ENCODE data around the gene DECR2. TPM values are rescaled to one million over a fixed set of nuclear protein-coding genes. Genes with fewer than 3 reads are reported as not detected.

DECR2 gene
- total RNA-seq, 2 donors from 2014 or later, result 31.8 to 43.5 TPM

DNA sequence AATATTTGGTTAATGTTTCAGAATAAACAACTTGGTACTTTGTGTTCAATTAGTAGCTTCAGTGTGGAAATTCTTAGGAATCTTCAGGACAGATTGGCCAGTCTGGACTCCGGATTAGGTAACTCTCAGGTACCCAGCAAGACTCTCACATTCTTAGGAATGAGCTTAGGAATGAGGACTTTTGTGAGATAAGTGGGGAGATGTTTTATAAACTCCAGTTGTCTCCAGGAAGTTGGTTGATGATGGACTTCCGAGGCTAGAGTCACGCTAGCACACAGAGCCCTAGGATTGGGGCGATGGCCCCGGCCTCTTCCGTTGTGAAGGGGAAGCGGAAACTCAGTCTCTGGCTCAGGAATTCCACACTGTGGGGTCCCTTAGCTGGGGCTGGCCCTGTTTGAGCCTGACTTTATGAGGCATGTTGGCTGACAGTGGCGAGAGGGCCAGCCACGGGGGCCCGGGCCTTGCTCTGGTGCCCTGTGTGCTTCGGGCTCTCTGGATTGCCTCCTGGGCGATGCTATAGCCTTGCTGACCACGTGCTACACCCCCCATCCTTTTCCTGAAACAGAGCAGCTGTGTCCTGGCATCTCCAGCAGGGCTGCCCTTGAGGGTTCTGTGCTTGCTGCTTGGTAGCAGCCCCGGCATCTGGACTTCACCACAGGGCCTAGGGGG is 56.2 kb downstream of the DECR2 start:
- H3K27me3 Mint-ChIP-seq (ENCODE audit: insufficient read depth), result no peaks in the 10 kb centered on the region
- peaks cover 18% of the 10 kb centered on the region for H3K36me3 Mint-ChIP-seq (ENCODE audit: low read depth)
- H3K36me3 ChIP-seq (ENCODE audit: control insufficient read depth, insufficient read depth, low read length), result peaks cover 14% of the 10 kb centered on the region
- peaks cover 5% of the 10 kb centered on the region for H3K4me1 ChIP-seq (ENCODE audit: control insufficient read depth, insufficient read depth, low read length)
- no peak overlapping the region for H3K4me3 Mint-ChIP-seq
- no peaks in the 10 kb centered on the region for H3K27me3 ChIP-seq (ENCODE audit: control insufficient read depth, insufficient read depth, low read length, poor library complexity, severe bottlenecking)
- no peaks in the 10 kb centered on the region for H3K9me3 Mint-ChIP-seq
- no peak overlapping the region for H3K4me3 ChIP-seq (ENCODE audit: low read length)
- DNase-seq, result peak; percentile 69
- WGBS, 2 experiments (ENCODE audit: insufficient coverage in 1 of 2, insufficient read length in 1 of 2), result 90 to 93% methylated on average over 8 to 14 of the region's 14 CpGs
- no peak overlapping the region for H3K27ac ChIP-seq (ENCODE audit: low read depth, low read length)
- H3K9me3 ChIP-seq (ENCODE audit: control insufficient read depth, low read length), result no peaks in the 10 kb centered on the region
- H3K4me1 Mint-ChIP-seq, result peaks cover 19% of the 10 kb centered on the region
- H3K9ac ChIP-seq (ENCODE audit: extremely low read depth, low read length, poor library complexity, severe bottlenecking), result no peak overlapping the region
- TF ChIP-seq, protein P1, sequence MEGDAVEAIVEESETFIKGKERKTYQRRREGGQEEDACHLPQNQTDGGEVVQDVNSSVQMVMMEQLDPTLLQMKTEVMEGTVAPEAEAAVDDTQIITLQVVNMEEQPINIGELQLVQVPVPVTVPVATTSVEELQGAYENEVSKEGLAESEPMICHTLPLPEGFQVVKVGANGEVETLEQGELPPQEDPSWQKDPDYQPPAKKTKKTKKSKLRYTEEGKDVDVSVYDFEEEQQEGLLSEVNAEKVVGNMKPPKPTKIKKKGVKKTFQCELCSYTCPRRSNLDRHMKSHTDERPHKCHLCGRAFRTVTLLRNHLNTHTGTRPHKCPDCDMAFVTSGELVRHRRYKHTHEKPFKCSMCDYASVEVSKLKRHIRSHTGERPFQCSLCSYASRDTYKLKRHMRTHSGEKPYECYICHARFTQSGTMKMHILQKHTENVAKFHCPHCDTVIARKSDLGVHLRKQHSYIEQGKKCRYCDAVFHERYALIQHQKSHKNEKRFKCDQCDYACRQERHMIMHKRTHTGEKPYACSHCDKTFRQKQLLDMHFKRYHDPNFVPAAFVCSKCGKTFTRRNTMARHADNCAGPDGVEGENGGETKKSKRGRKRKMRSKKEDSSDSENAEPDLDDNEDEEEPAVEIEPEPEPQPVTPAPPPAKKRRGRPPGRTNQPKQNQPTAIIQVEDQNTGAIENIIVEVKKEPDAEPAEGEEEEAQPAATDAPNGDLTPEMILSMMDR (conservative IDR thresholded peaks at IDR 0.05), result no peak
- H3K27ac Mint-ChIP-seq, result no peak overlapping the region

DNA sequence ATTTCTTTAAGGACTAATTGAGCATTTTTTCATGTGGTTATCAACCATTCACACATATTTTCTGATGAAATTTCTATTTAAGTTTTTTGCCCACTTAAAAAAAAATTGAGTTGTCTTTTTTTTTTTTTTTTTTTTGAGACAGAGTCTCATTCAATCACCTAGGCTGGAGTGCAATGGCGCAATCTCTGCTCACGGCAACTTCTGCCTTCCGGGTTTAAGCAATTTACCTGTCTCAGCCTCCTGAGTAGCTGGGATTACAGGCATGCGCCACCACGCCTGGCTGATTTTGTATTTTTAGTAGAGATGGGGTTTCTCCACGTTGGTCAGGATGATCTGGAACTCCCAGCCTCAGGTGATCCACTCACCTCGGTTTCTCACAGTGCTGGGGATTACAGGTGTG is 58.1 kb downstream of the DECR2 start:
- H3K27me3 Mint-ChIP-seq (ENCODE audit: insufficient read depth), result no peaks in the 10 kb centered on the region

DNA sequence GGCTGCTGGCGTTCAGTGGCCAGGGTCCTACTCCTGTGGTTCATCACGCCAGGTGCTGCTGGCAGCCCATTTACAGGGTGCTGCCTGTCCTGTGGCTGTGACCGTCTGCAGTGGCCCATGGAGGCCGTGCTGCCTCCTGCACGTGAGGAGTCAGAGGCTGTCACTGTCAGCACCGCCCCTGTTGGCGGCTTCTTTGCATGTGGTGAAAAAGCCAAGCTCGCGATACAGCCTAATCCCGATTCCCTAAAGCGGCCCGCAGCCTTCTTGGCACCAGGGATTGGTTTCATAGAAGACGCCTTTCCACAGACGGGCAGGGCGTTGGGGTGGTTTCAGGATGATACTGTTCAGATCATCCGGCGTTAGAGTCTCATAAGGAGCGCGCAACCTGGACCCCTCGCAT is 59.1 kb downstream of the DECR2 start:
- Mint-ChIP-seq H3K36me3 (ENCODE audit: low read depth) (peaks cover 25% of the 10 kb centered on the region), H3K4me1 (peaks cover 19% of the 10 kb centered on the region), H3K4me3 (no peak overlapping the region), H3K27me3 (ENCODE audit: insufficient read depth) (no peaks in the 10 kb centered on the region), H3K9me3 (no peaks in the 10 kb centered on the region), H3K27ac (no peak overlapping the region)
- peaks cover 5% of the 10 kb centered on the region for H3K4me1 ChIP-seq (ENCODE audit: control insufficient read depth, insufficient read depth, low read length)
- H3K9ac ChIP-seq (ENCODE audit: extremely low read depth, low read length, poor library complexity, severe bottlenecking), result no peak overlapping the region
- DNase-seq, result no peak
- H3K27ac ChIP-seq (ENCODE audit: low read depth, low read length), result no peak overlapping the region
- no peak overlapping the region for H3K4me3 ChIP-seq (ENCODE audit: low read length)
- 90 to 93% methylated on average over 20 of the region's 20 CpGs for WGBS, 2 experiments (ENCODE audit: insufficient coverage in 1 of 2, insufficient read length in 1 of 2)
- no peaks in the 10 kb centered on the region for H3K27me3 ChIP-seq (ENCODE audit: control insufficient read depth, insufficient read depth, low read length, poor library complexity, severe bottlenecking)
- TF ChIP-seq, protein P1 (conservative IDR thresholded peaks at IDR 0.05), result no peak
- H3K36me3 ChIP-seq (ENCODE audit: control insufficient read depth, insufficient read depth, low read length), result peaks cover 21% of the 10 kb centered on the region
- H3K9me3 ChIP-seq (ENCODE audit: control insufficient read depth, low read length), result no peaks in the 10 kb centered on the region

More for the DNA sequence above, 58.1 kb downstream of the DECR2 start:
- Histone ChIP-seq H3K9me3 (ENCODE audit: control insufficient read depth, low read length) (no peaks in the 10 kb centered on the region), H3K4me3 (ENCODE audit: low read length) (no peak overlapping the region), H3K9ac (ENCODE audit: extremely low read depth, low read length, poor library complexity, severe bottlenecking) (no peak overlapping the region), H3K4me1 (ENCODE audit: control insufficient read depth, insufficient read depth, low read length) (peaks cover 5% of the 10 kb centered on the region), H3K27me3 (ENCODE audit: control insufficient read depth, insufficient read depth, low read length, poor library complexity, severe bottlenecking) (no peaks in the 10 kb centered on the region), H3K36me3 (ENCODE audit: control insufficient read depth, insufficient read depth, low read length) (peaks cover 21% of the 10 kb centered on the region), H3K27ac (ENCODE audit: low read depth, low read length) (no peak overlapping the region)
- Mint-ChIP-seq H3K9me3 (no peaks in the 10 kb centered on the region), H3K4me1 (peaks cover 19% of the 10 kb centered on the region), H3K27ac (no peak overlapping the region), H3K4me3 (no peak overlapping the region), H3K36me3 (ENCODE audit: low read depth) (peaks cover 22% of the 10 kb centered on the region)
- TF ChIP-seq, protein P1 (conservative IDR thresholded peaks at IDR 0.05), result no peak
- 93 to 100% methylated on average over 4 to 7 of the region's 7 CpGs for WGBS, 2 experiments (ENCODE audit: insufficient coverage in 1 of 2, insufficient read length in 1 of 2)
- DNase-seq, result no peak

Other genes starting within 250 kb of the DECR2 start
- not detected for gene HBZ, start 249.2 kb upstream of the DECR2 start, total RNA-seq
- gene HBM, start 235.9 kb upstream of the DECR2 start, total RNA-seq, result not detected
- gene HBA2, start 229.0 kb upstream of the DECR2 start, total RNA-seq, result 1 to 10 TPM in 1 of 2 donors, not detected in 1; 1.2 TPM
- gene HBA1, start 225.2 kb upstream of the DECR2 start, total RNA-seq, result 1 to 10 TPM in 1 of 2 donors, not detected in 1; 1.1 TPM
- 1 to 10 TPM; 1.2 to 1.3 TPM for gene HBQ1, start 221.4 kb upstream of the DECR2 start, total RNA-seq
- 100 to 1,000 TPM; 130 to 151 TPM for gene LUC7L, start 172.4 kb upstream of the DECR2 start, total RNA-seq
- 100 to 1,000 TPM; 123 to 130 TPM for gene FAM234A, start 167.1 kb upstream of the DECR2 start, total RNA-seq
- 1 to 10 TPM; 2.0 to 7.8 TPM for gene RGS11, start 125.9 kb upstream of the DECR2 start, total RNA-seq
- 10 to 100 TPM in 1 of 2 donors, 1 to 10 TPM in 1; 6.8 to 19.2 TPM for gene ARHGDIG, start 121.3 kb upstream of the DECR2 start, total RNA-seq
- 1 to 10 TPM; 2.9 to 9.9 TPM for gene PDIA2, start 118.7 kb upstream of the DECR2 start, total RNA-seq
- gene AXIN1, start 49.2 kb upstream of the DECR2 start, total RNA-seq, result 10 to 100 TPM; 36.5 to 37.3 TPM
- 100 to 1,000 TPM; 137 to 138 TPM for gene MRPL28, start 31.3 kb upstream of the DECR2 start, total RNA-seq
- gene PGAP6, start 19.9 kb upstream of the DECR2 start, total RNA-seq, result 100 to 1,000 TPM; 104 to 115 TPM
- gene NME4, start 4.7 kb upstream of the DECR2 start, total RNA-seq, result 100 to 1,000 TPM; 274 to 350 TPM
- gene RAB11FIP3, start 23.8 kb downstream of the DECR2 start, total RNA-seq, result 10 to 100 TPM; 62.7 to 68.9 TPM
- 10 to 100 TPM; 55.3 to 76.1 TPM for gene CAPN15, start 125.8 kb downstream of the DECR2 start, total RNA-seq
- gene PRR35, start 158.5 kb downstream of the DECR2 start, total RNA-seq, result under 1 TPM; 0.29 to 0.62 TPM
- 1 to 10 TPM; 1.1 TPM for gene NHLRC4, start 165.1 kb downstream of the DECR2 start, total RNA-seq
- gene PIGQ, start 168.1 kb downstream of the DECR2 start, total RNA-seq, result 100 to 1,000 TPM; 128 to 129 TPM
- gene RAB40C, start 188.2 kb downstream of the DECR2 start, total RNA-seq, result 10 to 100 TPM; 21.3 to 25.9 TPM
- 10 to 100 TPM in 1 of 2 donors, 1 to 10 TPM in 1; 7.7 to 11.6 TPM for gene WFIKKN1, start 229.1 kb downstream of the DECR2 start, total RNA-seq
- 10 to 100 TPM; 72.1 to 79.8 TPM for gene METTL26, start 234.4 kb downstream of the DECR2 start, total RNA-seq
- 10 to 100 TPM; 22.8 to 34.2 TPM for gene MCRIP2, start 239.9 kb downstream of the DECR2 start, total RNA-seq
- gene WDR90, start 247.5 kb downstream of the DECR2 start, total RNA-seq, result 100 to 1,000 TPM; 112 to 120 TPM

Measured in endodermal cell (in vitro differentiated cells).